ENCODE data around the gene SOX15. TPM values are rescaled to one million over a fixed set of nuclear protein-coding genes. Genes with fewer than 3 reads are reported as not detected.

The SOX15 gene
- total and polyA plus RNA-seq, 2 of the 13 experiments (the other 11 are each of a cell fraction or from before 2014, with no cell fraction given): 0.07 to 0.18 TPM

GRCh38 chr17:7572338-7572587 lies 17.6 kb downstream of the SOX15 start (continued):
- TF ChIP-seq GATAD2A (CRISPR knock-in tag; IDR thresholded peaks at IDR 0.05) (peak; percentile 49; the same call in 1 of the 2 replicates), THAP9 (CRISPR knock-in tag; IDR thresholded peaks at IDR 0.05; ENCODE audit: borderline replicate concordance) (peak; percentile 99), SIX1 (CRISPR knock-in tag; IDR thresholded peaks at IDR 0.05; ENCODE audit: borderline replicate concordance) (no peak), TIGD3 (CRISPR knock-in tag; IDR thresholded peaks at IDR 0.05; ENCODE audit: borderline replicate concordance) (no peak), SALL2 (CRISPR knock-in tag; IDR thresholded peaks at IDR 0.05) (0 out of 2 replicates have a peak, but pooled peaks have one; percentile 51), AGO2 (optimal IDR thresholded peaks at IDR 0.05; ENCODE audit: low read depth, low read length) (no peak), ZNF232 (CRISPR knock-in tag; IDR thresholded peaks at IDR 0.05; ENCODE audit: borderline replicate concordance) (0 out of 2 replicates have a peak, but pooled peaks have one; percentile 52), ZFP62 (CRISPR knock-in tag; IDR thresholded peaks at IDR 0.05) (no peak), MTF1 (CRISPR knock-in tag; IDR thresholded peaks at IDR 0.05) (no peak), TRAFD1 (CRISPR knock-in tag; IDR thresholded peaks at IDR 0.05; ENCODE audit: borderline replicate concordance) (no peak), TAF1 (CRISPR knock-in tag; IDR thresholded peaks at IDR 0.05) (no peak), ZNF746 (CRISPR knock-in tag; IDR thresholded peaks at IDR 0.05) (peak; percentile 56; the same call in 1 of the 2 replicates), CEBPZ (IDR thresholded peaks at IDR 0.05; ENCODE audit: low read length) (no peak), XBP1 (CRISPR knock-in tag; IDR thresholded peaks at IDR 0.05) (no peak), NFIC (IDR thresholded peaks at IDR 0.05; ENCODE audit: low read length) (no peak), HDAC2 (CRISPR knock-in tag; IDR thresholded peaks at IDR 0.05) (peak; percentile 73; the same call in 1 of the 2 replicates), MBD4 (IDR thresholded peaks at IDR 0.05; ENCODE audit: borderline replicate concordance, low read length) (no peak), PITX1 (CRISPR knock-in tag; IDR thresholded peaks at IDR 0.05) (no peak), TCF7 (IDR thresholded peaks at IDR 0.05; ENCODE audit: low read depth) (no peak), AGO1 (IDR thresholded peaks at IDR 0.05; ENCODE audit: low read depth, low read length, poor library complexity, severe bottlenecking) (no peak), ZMYM3 (CRISPR knock-in tag; IDR thresholded peaks at IDR 0.05) (no peak), KLF13 (CRISPR knock-in tag; IDR thresholded peaks at IDR 0.05) (no peak), HNF4G (IDR thresholded peaks at IDR 0.05; ENCODE audit: borderline replicate concordance, low read depth, low read length) (no peak), HNF4G (CRISPR knock-in tag; IDR thresholded peaks at IDR 0.05; ENCODE audit: borderline replicate concordance, low read depth) (no peak)

All from HepG2 (cell line).